CD4-positive, CD25-positive, alpha-beta regulatory T cell (primary cell): ENCODE measurements around the gene C10orf105. TPM values are rescaled to one million over a fixed set of nuclear protein-coding genes. Genes with fewer than 3 reads are reported as not detected.

Experiments used
- ATAC-seq, 2 donors: fragments of 150-1000 bp; cut with Tn5 transposase; one replicate each; pipeline ENCODE4 v1.10.0; 2021; ENCODE audit warnings: low read depth in 2 of 2, moderate number of reproducible peaks in 2 of 2, moderate library complexity in 1 of 2
- DNase-seq, 3 donors: peaks; one replicate each; pipeline versions ENCODE4 v3.0.0 to v3.0.0-alpha.2; 2012 to 2022; ENCODE audit warnings: mixed read lengths in 1 of 3
- H3K27ac ChIP-seq: one replicate; pipeline ENCODE4 v1.7.0; 2013; ENCODE audit warnings: mild to moderate bottlenecking, low read length; ENCODE audit not compliant: insufficient read depth, poor library complexity, severe bottlenecking
- H3K27me3 ChIP-seq: one replicate; pipeline ENCODE4 v1.7.0; 2013; ENCODE audit warnings: low read length; ENCODE audit not compliant: control insufficient read depth, insufficient read depth
- H3K36me3 ChIP-seq: one replicate; pipeline ENCODE4 v1.7.0; 2013; ENCODE audit warnings: mild to moderate bottlenecking, low read length, moderate library complexity; ENCODE audit not compliant: control insufficient read depth, insufficient read depth
- H3K4me1 ChIP-seq: 2 replicates; pipeline ENCODE4 v1.7.0; 2013; ENCODE audit warnings: mild to moderate bottlenecking, low read length; ENCODE audit not compliant: insufficient read depth, control insufficient read depth, poor library complexity, severe bottlenecking
- H3K4me3 ChIP-seq: one replicate; pipeline ENCODE4 v1.7.0; 2013; ENCODE audit warnings: low read depth, mild to moderate bottlenecking, low read length, moderate library complexity
- H3K9me3 ChIP-seq, 2 experiments: 1 replicate in 1 of 2; 2 replicates in 1 of 2; pipeline ENCODE4 v1.7.0; 2013; ENCODE audit warnings: low read length in 2 of 2, mild to moderate bottlenecking in 1 of 2, moderate library complexity in 1 of 2; ENCODE audit not compliant: control insufficient read depth in 2 of 2
- H3K27ac Mint-ChIP-seq, 3 donors: one replicate each; pipeline ENCODE4 v1.8.0; 2020 to 2022; ENCODE audit warnings: mild to moderate bottlenecking in 3 of 3, mixed read lengths in 3 of 3, moderate library complexity in 2 of 3
- H3K27me3 Mint-ChIP-seq: one replicate; pipeline ENCODE4 v1.8.0; 2022; ENCODE audit warnings: mild to moderate bottlenecking, mixed read lengths
- H3K36me3 Mint-ChIP-seq: one replicate; pipeline ENCODE4 v1.8.0; 2020; ENCODE audit warnings: mixed read lengths
- H3K4me1 Mint-ChIP-seq, 4 donors: one replicate each; pipeline ENCODE4 v1.8.0; 2020 to 2022; ENCODE audit warnings: mixed read lengths in 4 of 4, mild to moderate bottlenecking in 1 of 4
- H3K4me3 Mint-ChIP-seq, 4 donors: one replicate each; pipeline ENCODE4 v1.8.0; 2020 to 2022; ENCODE audit warnings: mild to moderate bottlenecking in 4 of 4, mixed read lengths in 4 of 4, moderate library complexity in 3 of 4
- H3K9me3 Mint-ChIP-seq, 7 donors: one replicate each; pipeline ENCODE4 v1.8.0; 2020 to 2022; ENCODE audit warnings: mixed read lengths in 7 of 7, mild to moderate bottlenecking in 3 of 7, moderate library complexity in 2 of 7
- polyA plus RNA-seq, 4 donors: library from polyadenylated mRNA; unstranded; fragments of 300-500 nt; fragmentation: Illumina TruSeq; gene quantifications; one replicate each; pipeline ENCODE4 v1.2.3, GENCODE V29; 2021
- total RNA-seq: library from RNA; stranded (reverse); gene quantifications from one replicate; pipeline ENCODE4 v1.2.3, GENCODE V29; 2022

Gene C10orf105
- total and polyA plus RNA-seq, 5 donors from 2014 or later = 0.05 to 0.52 (median 0.20) TPM; not detected in 2

- Histone ChIP-seq H3K27me3 (no peaks in the 10 kb centered on the region), H3K36me3 (no peaks in the 10 kb centered on the region), H3K4me3 (no peak overlapping the region), H3K9me3 (no peaks in the 10 kb centered on the region), H3K27ac (no peak overlapping the region), H3K4me1 (peaks cover 18% of the 10 kb centered on the region)
- no peak for ATAC-seq
- peaks cover 0 to 6% (median 2%) of the 10 kb centered on the region in 7 donors for H3K9me3 Mint-ChIP-seq
- no peak for DNase-seq
- no peak overlapping the region for H3K27ac Mint-ChIP-seq
- peaks cover 4% of the 10 kb centered on the region for H3K27me3 Mint-ChIP-seq
- no peak overlapping the region for H3K4me3 Mint-ChIP-seq
- H3K4me1 Mint-ChIP-seq = peaks cover 4 to 19% (median 12%) of the 10 kb centered on the region in 4 donors
- H3K36me3 Mint-ChIP-seq = no peaks in the 10 kb centered on the region
These were observed 29.4 kb downstream of the C10orf105 start for GRCh38 chr10:71690094-71690720.

- Histone ChIP-seq H3K27me3 (no peaks in the 10 kb centered on the region), H3K27ac (peak overlapping the region; percentile 19), H3K4me3 (no peak overlapping the region), H3K36me3 (no peaks in the 10 kb centered on the region), H3K4me1 (no peaks in the 10 kb centered on the region), H3K9me3 (no peaks in the 10 kb centered on the region)
- no peak for DNase-seq
- H3K27me3 Mint-ChIP-seq = peaks cover 4% of the 10 kb centered on the region
- H3K4me3 Mint-ChIP-seq = peak overlapping the region in 1 of 4 donors; percentile 63
- peak overlapping the region; percentile 69 to 92 (median 73) for H3K27ac Mint-ChIP-seq
- peaks cover 0 to 4% (median 2%) of the 10 kb centered on the region in 4 donors for H3K4me1 Mint-ChIP-seq
- H3K36me3 Mint-ChIP-seq = no peaks in the 10 kb centered on the region
- ATAC-seq = no peak
- peaks cover 0 to 6% (median 2%) of the 10 kb centered on the region in 7 donors for H3K9me3 Mint-ChIP-seq
These were observed 31.3 kb downstream of the C10orf105 start for GRCh38 chr10:71688256-71688655.

DNA sequence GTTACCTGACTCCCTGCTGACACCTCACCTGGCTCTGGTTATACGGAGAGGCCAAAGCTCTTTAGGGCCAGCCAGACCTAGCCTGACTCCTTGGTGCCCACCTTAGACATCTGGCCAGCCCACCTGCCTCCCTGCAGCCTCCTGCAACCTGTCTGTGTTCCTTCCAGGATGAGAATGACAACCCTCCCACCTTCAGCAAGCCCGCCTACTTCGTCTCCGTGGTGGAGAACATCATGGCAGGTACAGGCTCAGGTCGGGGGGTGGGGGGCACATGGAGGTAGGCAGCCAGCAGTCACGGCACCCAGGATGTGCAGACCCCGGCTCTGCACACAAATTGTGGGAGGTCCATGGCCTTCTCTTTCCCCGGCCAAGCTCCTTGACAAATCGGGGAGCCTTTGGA lies 32.1 kb downstream of the C10orf105 start:
- ATAC-seq (no peak), DNase-seq (no peak)
- Histone ChIP-seq H3K36me3 (no peaks in the 10 kb centered on the region), H3K27me3 (no peaks in the 10 kb centered on the region), H3K27ac (peak overlapping the region; percentile 19), H3K9me3 (no peaks in the 10 kb centered on the region), H3K4me1 (no peaks in the 10 kb centered on the region), H3K4me3 (no peak overlapping the region)
- H3K4me1 Mint-ChIP-seq = peaks cover 0 to 4% (median 2%) of the 10 kb centered on the region in 4 donors
- no peaks in the 10 kb centered on the region for H3K36me3 Mint-ChIP-seq
- H3K27me3 Mint-ChIP-seq = peaks cover 4% of the 10 kb centered on the region
- peak overlapping the region in 1 of 3 donors; percentile 73 for H3K27ac Mint-ChIP-seq
- no peak overlapping the region for H3K4me3 Mint-ChIP-seq
- peaks cover 0 to 6% (median 2%) of the 10 kb centered on the region in 7 donors for H3K9me3 Mint-ChIP-seq

- H3K9me3 ChIP-seq = no peaks in the 10 kb centered on the region
- Mint-ChIP-seq H3K27me3 (peaks cover 4% of the 10 kb centered on the region), H3K9me3 (peaks cover 0 to 6% (median 2%) of the 10 kb centered on the region in 7 donors), H3K4me1 (peaks cover 0 to 4% (median 2%) of the 10 kb centered on the region in 4 donors), H3K4me3 (no peak overlapping the region), H3K36me3 (no peaks in the 10 kb centered on the region), H3K27ac (no peak overlapping the region)
- H3K36me3 ChIP-seq = no peaks in the 10 kb centered on the region
- no peaks in the 10 kb centered on the region for H3K4me1 ChIP-seq
- no peaks in the 10 kb centered on the region for H3K27me3 ChIP-seq
- no peak overlapping the region for H3K27ac ChIP-seq
- no peak overlapping the region for H3K4me3 ChIP-seq
- ATAC-seq (no peak), DNase-seq (no peak)
These were observed 32.5 kb downstream of the C10orf105 start for GRCh38 chr10:71687077-71687476.

- Histone ChIP-seq H3K36me3 (no peaks in the 10 kb centered on the region), H3K27me3 (no peaks in the 10 kb centered on the region), H3K9me3 (no peaks in the 10 kb centered on the region), H3K4me3 (no peak overlapping the region), H3K27ac (no peak overlapping the region), H3K4me1 (no peaks in the 10 kb centered on the region)
- Mint-ChIP-seq H3K4me3 (no peak overlapping the region), H3K4me1 (peaks cover 0 to 4% (median 1%) of the 10 kb centered on the region in 4 donors), H3K27ac (peak overlapping the region in 1 of 3 donors; percentile 49), H3K9me3 (peaks cover 0 to 6% (median 0%) of the 10 kb centered on the region in 7 donors), H3K36me3 (no peaks in the 10 kb centered on the region), H3K27me3 (peaks cover 12% of the 10 kb centered on the region)
- ATAC-seq = no peak
- no peak for DNase-seq
These were observed 33.9 kb downstream of the C10orf105 start for GRCh38 chr10:71685554-71686232.

- H3K4me3 Mint-ChIP-seq = no peak overlapping the region
- no peak overlapping the region for H3K4me3 ChIP-seq
- H3K27ac ChIP-seq = no peak overlapping the region
- peak overlapping the region in 1 of 3 donors; percentile 42 for H3K27ac Mint-ChIP-seq
- H3K36me3 ChIP-seq = no peaks in the 10 kb centered on the region
- H3K36me3 Mint-ChIP-seq = no peaks in the 10 kb centered on the region
- no peaks in the 10 kb centered on the region for H3K9me3 ChIP-seq
- H3K27me3 ChIP-seq = no peaks in the 10 kb centered on the region
- peaks cover 12% of the 10 kb centered on the region for H3K27me3 Mint-ChIP-seq
- ATAC-seq (no peak), DNase-seq (no peak)
- H3K4me1 ChIP-seq = no peaks in the 10 kb centered on the region
- peaks cover 0 to 4% (median 1%) of the 10 kb centered on the region in 4 donors for H3K4me1 Mint-ChIP-seq
- peaks cover 0 to 6% (median 0%) of the 10 kb centered on the region in 7 donors for H3K9me3 Mint-ChIP-seq
These were observed 35.0 kb downstream of the C10orf105 start for GRCh38 chr10:71684356-71685173.

GRCh38 chr10:71683301-71683700 lies 36.3 kb downstream of the C10orf105 start:
- ATAC-seq = no peak
- H3K27me3 ChIP-seq = no peaks in the 10 kb centered on the region
- DNase-seq = no peak
- H3K9me3 Mint-ChIP-seq = peaks cover 0 to 6% (median 0%) of the 10 kb centered on the region in 7 donors
- H3K27ac ChIP-seq = no peak overlapping the region
- H3K27me3 Mint-ChIP-seq = peaks cover 12% of the 10 kb centered on the region
- no peaks in the 10 kb centered on the region for H3K9me3 ChIP-seq
- no peak overlapping the region for H3K4me3 ChIP-seq
- no peaks in the 10 kb centered on the region for H3K4me1 ChIP-seq
- H3K4me3 Mint-ChIP-seq = no peak overlapping the region
- H3K36me3 ChIP-seq = no peaks in the 10 kb centered on the region
- H3K4me1 Mint-ChIP-seq = peaks cover 0 to 4% (median 1%) of the 10 kb centered on the region in 4 donors
- no peaks in the 10 kb centered on the region for H3K36me3 Mint-ChIP-seq
- peak overlapping the region in 1 of 3 donors; percentile 62 for H3K27ac Mint-ChIP-seq
